Measurements from ENCODE around the gene PHLDA3.

GRCh38 chr1:201495551-201496295, 26.7 kb upstream of the PHLDA3 start:
- TF ChIP-seq CTCF (IDR thresholded peaks at IDR 0.05) (no peak), POLR2AphosphoS5 (IDR thresholded peaks at IDR 0.05) (peak; percentile 84 to 89 (median 87)), POLR2A (IDR thresholded peaks at IDR 0.05) (no peak), EP300 (IDR thresholded peaks at IDR 0.05) (peak; percentile 46 to 95 (median 76))

Measured in sigmoid colon (tissue), 4 donors.